ENCODE data around the gene TPX2.

Gene TPX2, protein sequence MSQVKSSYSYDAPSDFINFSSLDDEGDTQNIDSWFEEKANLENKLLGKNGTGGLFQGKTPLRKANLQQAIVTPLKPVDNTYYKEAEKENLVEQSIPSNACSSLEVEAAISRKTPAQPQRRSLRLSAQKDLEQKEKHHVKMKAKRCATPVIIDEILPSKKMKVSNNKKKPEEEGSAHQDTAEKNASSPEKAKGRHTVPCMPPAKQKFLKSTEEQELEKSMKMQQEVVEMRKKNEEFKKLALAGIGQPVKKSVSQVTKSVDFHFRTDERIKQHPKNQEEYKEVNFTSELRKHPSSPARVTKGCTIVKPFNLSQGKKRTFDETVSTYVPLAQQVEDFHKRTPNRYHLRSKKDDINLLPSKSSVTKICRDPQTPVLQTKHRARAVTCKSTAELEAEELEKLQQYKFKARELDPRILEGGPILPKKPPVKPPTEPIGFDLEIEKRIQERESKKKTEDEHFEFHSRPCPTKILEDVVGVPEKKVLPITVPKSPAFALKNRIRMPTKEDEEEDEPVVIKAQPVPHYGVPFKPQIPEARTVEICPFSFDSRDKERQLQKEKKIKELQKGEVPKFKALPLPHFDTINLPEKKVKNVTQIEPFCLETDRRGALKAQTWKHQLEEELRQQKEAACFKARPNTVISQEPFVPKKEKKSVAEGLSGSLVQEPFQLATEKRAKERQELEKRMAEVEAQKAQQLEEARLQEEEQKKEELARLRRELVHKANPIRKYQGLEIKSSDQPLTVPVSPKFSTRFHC

GRCh38 chr20:31738729-31739549 lies at the start of gene TPX2:
Gene TPX2 (plus strand): TSS chr20:31739290. CDS start chr20:31757477, 18,187 bp downstream.
- in situ Hi-C loops (cut with MboI; ENCODE audit: low sequenced_read_pairs, unreplicated experiment): no loop called here
- TF ChIP-seq, protein P1, sequence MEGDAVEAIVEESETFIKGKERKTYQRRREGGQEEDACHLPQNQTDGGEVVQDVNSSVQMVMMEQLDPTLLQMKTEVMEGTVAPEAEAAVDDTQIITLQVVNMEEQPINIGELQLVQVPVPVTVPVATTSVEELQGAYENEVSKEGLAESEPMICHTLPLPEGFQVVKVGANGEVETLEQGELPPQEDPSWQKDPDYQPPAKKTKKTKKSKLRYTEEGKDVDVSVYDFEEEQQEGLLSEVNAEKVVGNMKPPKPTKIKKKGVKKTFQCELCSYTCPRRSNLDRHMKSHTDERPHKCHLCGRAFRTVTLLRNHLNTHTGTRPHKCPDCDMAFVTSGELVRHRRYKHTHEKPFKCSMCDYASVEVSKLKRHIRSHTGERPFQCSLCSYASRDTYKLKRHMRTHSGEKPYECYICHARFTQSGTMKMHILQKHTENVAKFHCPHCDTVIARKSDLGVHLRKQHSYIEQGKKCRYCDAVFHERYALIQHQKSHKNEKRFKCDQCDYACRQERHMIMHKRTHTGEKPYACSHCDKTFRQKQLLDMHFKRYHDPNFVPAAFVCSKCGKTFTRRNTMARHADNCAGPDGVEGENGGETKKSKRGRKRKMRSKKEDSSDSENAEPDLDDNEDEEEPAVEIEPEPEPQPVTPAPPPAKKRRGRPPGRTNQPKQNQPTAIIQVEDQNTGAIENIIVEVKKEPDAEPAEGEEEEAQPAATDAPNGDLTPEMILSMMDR (IDR thresholded peaks at IDR 0.05; ENCODE audit: borderline replicate concordance, control extremely low read depth, extremely low read depth, insufficient read depth, missing control alignments): no peak
- peak; percentile 96 for DNase-seq (ENCODE audit: low spot score)

- in situ Hi-C loops (cut with MboI; ENCODE audit: low sequenced_read_pairs, unreplicated experiment): no loop called here
- TF ChIP-seq, protein P1 (IDR thresholded peaks at IDR 0.05; ENCODE audit: borderline replicate concordance, control extremely low read depth, extremely low read depth, insufficient read depth, missing control alignments): no peak
- DNase-seq (ENCODE audit: low spot score): no peak
These were observed 48.9 kb upstream of the TPX2 start for GRCh38 chr20:31690124-31690666.

GRCh38 chr20:31691646-31692275 lies 47.3 kb upstream of the TPX2 start:
- peak; percentile 43 for DNase-seq (ENCODE audit: low spot score)
- in situ Hi-C loops (cut with MboI; ENCODE audit: low sequenced_read_pairs, unreplicated experiment): no loop called here
- TF ChIP-seq, protein P1 (IDR thresholded peaks at IDR 0.05; ENCODE audit: borderline replicate concordance, control extremely low read depth, extremely low read depth, insufficient read depth, missing control alignments): no peak

- no peak for DNase-seq (ENCODE audit: low spot score)
- TF ChIP-seq, protein P1 (IDR thresholded peaks at IDR 0.05; ENCODE audit: borderline replicate concordance, control extremely low read depth, extremely low read depth, insufficient read depth, missing control alignments): no peak
- in situ Hi-C loops (cut with MboI; ENCODE audit: low sequenced_read_pairs, unreplicated experiment): no loop called here
These were observed 45.7 kb upstream of the TPX2 start for GRCh38 chr20:31693402-31693801.

GRCh38 chr20:31693987-31694661 lies 45.0 kb upstream of the TPX2 start:
- DNase-seq (ENCODE audit: low spot score): no peak
- in situ Hi-C loops (cut with MboI; ENCODE audit: low sequenced_read_pairs, unreplicated experiment): no loop called here

More at GRCh38 chr20:31693987-31694661, 45.0 kb upstream of the TPX2 start:
- TF ChIP-seq, protein P1 (IDR thresholded peaks at IDR 0.05; ENCODE audit: borderline replicate concordance, control extremely low read depth, extremely low read depth, insufficient read depth, missing control alignments): no peak

Measured in GM13976 (cell line).